ENCODE data around the gene DROSHA.

Gene DROSHA

GRCh38 chr5:31530541-31531265 is 1.2 kb downstream of the DROSHA start:
- DNase-seq (ENCODE audit: low read depth): no peak

DNA sequence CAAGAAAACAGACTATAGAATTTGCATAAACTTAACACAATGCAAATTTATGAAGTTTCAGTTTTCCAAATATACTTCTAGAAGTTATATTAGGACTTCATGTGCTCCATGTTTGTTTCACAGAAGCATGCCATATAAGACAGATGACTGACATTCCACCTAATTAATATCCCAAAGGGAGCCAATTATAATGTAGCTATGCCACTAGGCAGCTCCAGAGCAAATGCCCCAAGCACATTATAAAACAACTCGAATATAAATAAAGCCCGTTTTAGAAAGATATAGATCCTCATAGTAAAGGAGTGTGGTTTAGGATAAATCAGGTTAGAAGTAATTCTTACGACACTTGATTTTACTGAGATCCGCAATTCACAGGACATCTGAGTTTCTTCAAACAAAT is 8.9 kb downstream of the DROSHA start:
- no peak for DNase-seq (ENCODE audit: low read depth)

GRCh38 chr5:31516802-31517201 is 15.1 kb downstream of the DROSHA start:
- no peak for DNase-seq (ENCODE audit: low read depth)

DNA sequence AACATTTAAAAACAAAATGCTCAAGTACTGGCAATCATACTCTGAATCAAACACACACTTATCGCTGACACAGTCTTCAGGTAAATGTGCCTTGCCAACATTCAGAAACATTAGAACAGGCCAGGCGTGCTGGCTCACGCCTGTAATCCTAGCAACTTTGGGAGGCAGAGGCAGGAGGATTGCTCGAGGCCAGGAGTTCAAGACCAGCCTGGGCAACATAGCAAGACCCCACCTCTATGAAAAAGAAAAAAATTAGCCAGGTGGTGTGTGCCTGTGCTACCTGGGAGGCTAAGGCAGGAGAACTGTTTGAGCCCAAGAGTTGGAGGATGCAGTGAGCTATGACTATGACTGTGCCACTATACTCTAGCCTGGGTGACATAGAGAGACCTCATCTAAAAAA is 20.6 kb downstream of the DROSHA start:
- no peak for DNase-seq (ENCODE audit: low read depth)

DNA sequence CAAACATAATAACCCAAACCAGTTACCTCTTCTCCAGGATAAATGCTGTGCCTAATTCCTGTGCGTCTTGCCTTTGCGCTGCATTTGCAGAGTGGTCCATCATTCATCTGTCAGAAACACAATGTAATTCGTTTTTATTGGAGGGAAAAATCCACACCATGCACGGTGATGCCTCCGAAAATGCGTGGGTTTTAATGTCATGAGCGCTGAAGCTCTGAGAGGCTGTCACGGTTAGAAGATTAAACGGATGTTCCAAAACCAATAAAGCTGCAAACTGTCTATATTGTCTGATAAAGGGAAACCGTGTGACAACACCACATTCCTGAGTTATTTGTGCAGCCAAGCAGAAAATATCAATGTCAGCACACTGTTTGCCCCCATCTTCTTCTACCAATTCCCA is 27.4 kb downstream of the DROSHA start:
- no peak for DNase-seq (ENCODE audit: low read depth)

DNA sequence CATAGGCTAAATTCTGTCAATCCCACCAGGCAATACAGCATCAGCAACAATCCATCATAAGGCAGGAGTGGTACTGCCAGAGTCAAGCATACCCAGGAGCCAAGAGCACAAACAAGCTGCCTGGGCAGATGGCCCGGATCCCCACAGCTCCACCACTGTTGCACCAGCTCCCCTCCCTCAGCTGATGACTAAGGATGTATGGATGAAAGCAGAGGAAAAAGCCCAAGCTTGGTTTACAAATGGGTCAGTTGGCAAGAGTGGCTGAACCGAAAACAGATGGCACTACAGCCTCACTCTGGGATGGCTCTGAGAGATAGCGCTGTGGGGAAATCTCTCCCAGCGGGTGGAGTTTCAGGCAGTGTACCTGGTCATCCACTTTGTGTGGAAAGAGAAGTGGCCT is 29.4 kb downstream of the DROSHA start:
- no peak for DNase-seq (ENCODE audit: low read depth)

DNA sequence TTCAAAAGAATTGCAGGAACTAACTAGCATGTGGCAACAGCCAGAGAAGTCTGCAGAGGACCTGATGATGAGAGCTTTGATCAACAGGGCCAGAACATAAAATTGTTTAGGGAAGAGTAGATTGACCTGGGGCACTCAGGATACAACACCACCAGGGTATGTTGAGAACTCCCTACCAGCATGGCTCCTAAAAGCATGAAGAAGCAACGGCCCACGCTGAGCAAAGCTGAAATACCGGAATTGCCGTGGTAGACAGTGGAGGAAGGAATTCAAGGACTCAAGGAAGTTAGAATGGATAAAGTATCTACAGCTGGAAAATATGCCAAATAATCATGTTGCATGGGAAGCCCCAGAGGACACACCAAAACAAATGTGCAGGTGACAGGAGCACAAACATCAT is 31.6 kb downstream of the DROSHA start:
- no peak for DNase-seq (ENCODE audit: low read depth)

DNA sequence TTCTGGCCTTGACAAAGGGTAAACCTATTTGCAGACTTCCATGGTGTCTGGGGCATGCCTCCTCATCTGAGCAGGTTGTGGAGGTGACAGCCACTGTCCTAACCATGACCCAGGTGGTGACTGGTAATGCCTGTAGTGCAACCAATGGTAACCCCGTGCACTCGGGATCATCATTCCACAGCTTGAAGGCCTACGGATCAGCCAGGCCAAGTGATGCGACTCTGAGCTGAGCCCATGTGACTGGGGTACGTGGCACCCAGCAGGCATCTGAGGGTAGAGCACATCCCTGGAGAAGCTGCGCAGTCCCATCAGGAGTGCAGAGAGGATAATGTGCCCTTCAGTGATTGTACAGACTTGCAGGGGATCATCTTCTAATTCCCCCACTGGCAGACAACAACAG is 35.0 kb downstream of the DROSHA start:
- DNase-seq (ENCODE audit: low read depth): no peak

- DNase-seq (ENCODE audit: low read depth): no peak
Measured at GRCh38 chr5:31496301-31496700, 35.6 kb downstream of the DROSHA start.

DNA sequence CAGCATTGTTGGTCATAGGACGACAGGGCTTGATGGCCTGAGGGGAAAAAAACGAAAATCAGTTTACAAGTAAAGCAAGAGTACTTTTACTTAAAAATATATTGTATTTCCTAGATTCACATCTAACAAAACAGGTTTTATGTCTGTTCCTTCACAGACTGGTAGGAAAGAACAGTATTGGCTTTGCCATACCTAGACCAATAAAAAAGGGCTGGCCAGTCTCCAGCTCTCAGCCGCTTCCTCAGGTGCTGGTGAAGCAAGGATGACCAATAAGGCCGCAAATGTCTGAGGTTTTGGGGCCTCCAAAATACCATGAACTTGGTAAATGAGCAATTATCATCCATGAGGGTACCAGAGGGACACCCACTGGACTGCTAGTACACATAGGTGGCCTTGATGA is 36.6 kb downstream of the DROSHA start:
- DNase-seq (ENCODE audit: low read depth): no peak

DNA sequence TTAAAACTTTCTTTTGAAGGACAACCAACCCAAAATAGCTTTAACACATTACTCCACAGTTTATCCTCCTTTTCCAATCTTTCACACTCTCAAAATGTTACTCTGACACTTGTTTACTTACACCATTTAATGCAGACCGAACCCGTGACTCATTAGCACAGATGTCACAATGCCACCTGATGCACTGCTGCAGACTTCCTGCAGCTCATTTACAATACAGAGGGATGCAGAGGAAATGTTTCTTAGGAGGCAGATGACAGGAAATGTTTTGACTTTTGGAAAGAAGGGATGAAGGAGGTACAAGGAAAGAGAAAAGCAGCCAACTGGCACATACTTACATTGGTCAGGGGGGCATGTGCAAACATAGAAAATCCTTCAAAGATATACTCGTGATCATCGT is 39.0 kb downstream of the DROSHA start:
- DNase-seq (ENCODE audit: low read depth): no peak

DNA sequence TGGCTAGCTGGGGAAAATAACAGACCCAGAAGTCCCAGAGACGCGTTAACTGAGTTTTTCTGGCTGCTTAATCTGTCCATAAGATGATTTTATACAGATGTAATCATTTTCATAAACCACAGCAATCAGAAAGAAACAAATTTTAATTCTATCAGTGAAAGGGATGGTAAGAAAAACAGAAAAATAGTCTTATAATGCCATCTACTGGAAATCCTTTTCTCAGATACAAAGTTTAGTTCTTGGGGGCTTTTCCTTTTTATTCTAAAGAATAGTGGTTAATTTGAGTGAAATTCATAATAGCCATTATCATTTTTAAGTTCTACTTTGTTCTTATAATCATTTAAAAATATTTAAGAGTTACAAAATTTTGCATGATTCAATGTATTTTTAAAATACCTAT is 44.4 kb downstream of the DROSHA start:
- DNase-seq (ENCODE audit: low read depth): no peak

DNA sequence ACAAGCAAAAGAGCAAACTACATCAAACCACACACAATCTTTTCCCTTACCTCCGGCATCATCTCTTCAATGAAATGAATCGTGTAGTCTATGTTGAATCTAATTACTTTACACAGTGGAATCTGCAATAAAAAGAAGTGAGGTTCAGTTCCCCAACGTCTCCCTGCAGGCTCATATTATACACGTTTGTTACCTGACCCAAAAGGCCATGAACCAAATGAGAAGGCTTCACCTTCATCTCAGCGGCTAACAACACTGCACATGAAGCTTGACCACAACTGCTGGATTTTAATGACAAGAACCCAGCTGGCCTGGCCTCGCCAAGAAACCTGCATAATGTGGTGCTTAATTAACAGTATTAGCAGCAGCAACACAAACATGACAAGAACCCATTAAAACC is 45.5 kb downstream of the DROSHA start:
- no peak for DNase-seq (ENCODE audit: low read depth)

- no peak for DNase-seq (ENCODE audit: low read depth)
Measured at GRCh38 chr5:31485376-31486207, 46.3 kb downstream of the DROSHA start.

DNA sequence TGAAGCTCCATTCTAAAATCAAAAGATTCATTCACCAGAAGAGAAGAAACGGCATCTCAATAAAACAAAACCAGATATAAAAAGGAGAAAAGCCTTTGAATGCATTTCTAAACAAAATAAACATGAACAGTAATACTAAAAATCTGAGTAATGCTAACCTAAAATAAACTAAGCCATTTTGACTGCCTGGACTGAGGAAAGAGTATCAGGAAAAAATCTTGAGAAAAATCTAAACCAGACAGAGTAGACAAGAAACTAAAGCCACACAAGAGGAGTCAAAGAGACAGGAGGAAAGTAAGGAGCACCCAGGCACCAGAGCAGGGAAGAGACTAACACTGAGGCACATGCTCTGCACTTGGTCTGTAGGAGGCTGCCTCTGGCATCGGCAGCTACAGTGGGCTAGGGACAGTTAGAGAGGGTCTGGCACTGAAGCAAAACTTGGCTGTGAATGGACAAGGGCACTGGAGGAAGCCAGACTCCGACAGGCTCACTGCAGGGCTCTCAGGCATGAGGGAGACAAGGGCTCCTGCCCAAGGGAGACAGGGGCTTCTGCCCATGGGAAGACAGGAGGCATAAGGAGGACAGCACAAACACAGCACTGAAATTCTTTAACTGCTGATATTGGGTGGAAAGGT is 50.2 kb downstream of the DROSHA start:
- DNase-seq (ENCODE audit: low read depth): no peak

GRCh38 chr5:31479706-31480105 is 52.2 kb downstream of the DROSHA start:
- no peak for DNase-seq (ENCODE audit: low read depth)

DNA sequence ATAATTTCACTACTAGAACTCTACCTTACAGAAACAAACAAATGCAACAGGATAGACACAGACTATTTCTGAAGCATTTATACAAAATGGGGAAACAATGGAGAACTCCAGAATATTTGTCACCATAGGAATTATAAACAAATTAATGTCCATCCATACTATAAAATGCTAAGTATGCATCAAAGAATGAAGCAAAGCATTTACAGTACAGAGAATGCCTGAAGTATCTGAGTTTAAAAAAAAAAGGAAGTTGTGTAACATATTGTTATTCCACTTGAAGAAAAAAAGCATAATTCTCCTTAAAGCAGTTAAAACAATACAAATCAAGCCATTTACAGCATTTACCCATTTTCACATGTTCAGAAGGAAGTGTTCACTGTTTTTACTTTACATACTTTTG is 53.0 kb downstream of the DROSHA start:
- no peak for DNase-seq (ENCODE audit: low read depth)

DNA sequence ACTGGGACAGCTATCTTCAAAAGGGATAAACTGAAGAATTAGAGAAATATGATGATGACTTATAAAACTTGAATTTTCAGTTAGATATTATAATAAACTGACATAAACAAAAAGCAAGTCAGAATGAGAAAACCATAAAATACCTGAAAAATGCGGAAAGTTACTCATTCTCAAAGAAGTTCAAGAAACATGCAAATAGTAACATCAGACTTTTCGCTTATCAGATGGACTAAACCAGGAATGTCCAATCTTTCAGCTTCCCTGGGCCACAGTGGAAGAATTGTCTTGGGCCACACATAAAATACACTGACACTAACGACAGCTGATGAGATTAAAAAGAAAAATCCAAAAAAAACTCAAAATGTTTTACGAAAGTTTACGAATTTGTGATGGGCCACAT is 53.9 kb downstream of the DROSHA start:
- no peak for DNase-seq (ENCODE audit: low read depth)

- DNase-seq (ENCODE audit: low read depth): no peak
Measured at GRCh38 chr5:31477516-31477915, 54.4 kb downstream of the DROSHA start.

GRCh38 chr5:31476738-31477141 is 55.2 kb downstream of the DROSHA start:
- DNase-seq (ENCODE audit: low read depth): no peak

DNA sequence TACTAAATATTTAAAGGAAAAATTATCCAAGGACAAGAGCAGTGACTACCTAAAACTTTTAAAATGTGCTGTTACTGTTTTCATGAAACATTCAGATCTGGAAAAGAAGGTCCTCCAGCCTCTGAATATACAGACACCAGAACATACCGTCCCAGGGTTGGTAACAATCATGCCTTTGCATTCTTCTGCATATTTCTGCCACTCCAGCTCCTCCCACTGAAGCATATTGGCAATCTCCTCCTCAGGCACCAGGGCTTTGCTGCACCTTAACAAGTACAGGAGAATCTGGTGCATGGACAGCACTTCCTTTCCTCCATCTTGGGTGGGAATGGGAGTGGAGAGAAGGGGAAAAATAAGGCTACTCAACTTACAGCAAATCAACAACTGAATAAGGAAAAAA is 60.0 kb downstream of the DROSHA start:
- DNase-seq (ENCODE audit: low read depth): no peak

DNA sequence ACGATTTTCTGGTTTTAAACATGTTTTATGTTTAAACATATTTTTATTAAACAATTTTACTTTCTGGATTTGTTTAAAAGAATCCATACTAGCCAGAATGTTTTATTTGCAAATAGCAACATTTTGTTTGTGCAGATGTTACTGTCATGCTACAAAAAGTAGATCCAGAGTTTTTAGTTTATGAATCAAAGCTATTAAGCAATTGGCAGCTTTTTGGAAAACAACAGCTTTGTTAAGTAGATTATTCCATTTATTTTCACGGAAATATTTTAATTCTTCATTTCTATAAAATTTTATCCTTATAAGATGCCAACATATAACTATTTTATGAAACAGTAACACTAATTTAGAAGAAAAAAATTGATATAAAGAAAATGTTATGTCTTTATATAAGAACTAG is 60.9 kb downstream of the DROSHA start:
- no peak for DNase-seq (ENCODE audit: low read depth)

- DNase-seq (ENCODE audit: low read depth): no peak
Measured at GRCh38 chr5:31470608-31471007, 61.3 kb downstream of the DROSHA start.

All from activated T-helper 1 cell treated with Interleukin-2 at 50 U/mL for 16 hours (primary cell).